Lung (tissue), 12 donors: Measurements from ENCODE around the gene PHYHIPL. TPM values are rescaled to one million over a fixed set of nuclear protein-coding genes. Genes with fewer than 3 reads are reported as not detected.
A peak's percentile ranks its signal among the peaks of the same experiment; 100 is the strongest.

Experiments used
- ATAC-seq: fragments of 200-7000 bp; cut with Tn5 transposase; one replicate; pipeline ENCODE4 v1.9.1; 2020; ENCODE audit warnings: moderate number of reproducible peaks; ENCODE audit not compliant: insufficient read depth, low FRiP score
- DNase-seq, 3 donors: peaks; one replicate each; pipeline ENCODE4 v3.0.0-alpha.2; 2013 to 2017
- H3K27ac ChIP-seq, 2 donors: one replicate each; pipeline ENCODE4 v1.5.1; 2013; ENCODE audit warnings: mild to moderate bottlenecking in 2 of 2, moderate library complexity in 2 of 2, control low read depth in 1 of 2, inconsistent platforms in 1 of 2, low read depth in 1 of 2, low read length in 1 of 2
- H3K27me3 ChIP-seq, 3 donors: one replicate each; pipeline ENCODE4 v1.5.1; 2013; ENCODE audit warnings: low read length in 2 of 3; ENCODE audit not compliant: control insufficient read depth in 3 of 3, insufficient read depth in 3 of 3
- H3K36me3 ChIP-seq, 4 donors: one replicate each; pipeline ENCODE4 v1.5.1; 2013; ENCODE audit warnings: low read length in 4 of 4, mild to moderate bottlenecking in 1 of 4, moderate library complexity in 1 of 4; ENCODE audit not compliant: control insufficient read depth in 4 of 4, insufficient read depth in 4 of 4
- H3K4me1 ChIP-seq, 5 donors: one replicate each; pipeline ENCODE4 v1.5.1; 2013; ENCODE audit warnings: low read length in 5 of 5, mild to moderate bottlenecking in 2 of 5, moderate library complexity in 1 of 5; ENCODE audit not compliant: control insufficient read depth in 5 of 5, insufficient read depth in 5 of 5
- H3K4me3 ChIP-seq: one replicate; pipeline ENCODE4 v1.5.1; 2013; ENCODE audit warnings: mild to moderate bottlenecking, control low read depth, moderate library complexity
- H3K9ac ChIP-seq, 2 donors: one replicate each; pipeline ENCODE4 v1.5.1; 2013; ENCODE audit warnings: low read length in 2 of 2, control low read depth in 1 of 2; ENCODE audit not compliant: insufficient read depth in 1 of 2
- H3K9me3 ChIP-seq, 4 donors: one replicate each; pipeline ENCODE4 v1.5.1; 2013; ENCODE audit warnings: low read length in 3 of 4, mild to moderate bottlenecking in 1 of 4, moderate library complexity in 1 of 4; ENCODE audit not compliant: control insufficient read depth in 4 of 4, insufficient read depth in 3 of 4
- WGBS, 2 donors: extraction: QIAGEN DNeasy Blood & Tissue Kit; methylation state at CpG; one replicate each; pipeline ENCODE4 v1.1.7; 2013; 5-methylcytosine and 5-hydroxymethylcytosine counted together
- polyA plus RNA-seq, 2 donors: library from polyadenylated mRNA; stranded (reverse); fragments of 200-250 nt; gene quantifications; one replicate each; pipeline ENCODE4 v1.2.1, GENCODE V29; 2013
- total RNA-seq, 2 donors: library from RNA; depleted of rRNA in 1 of 2; stranded (reverse); fragments of >200 nt in 1 of 2; gene quantifications; one replicate each; pipeline ENCODE4 v1.2.1, GENCODE V29; 2014 to 2021
- TF ChIP-seq, protein P1 (sequence below): IDR thresholded peaks from 2 replicates; pipeline ENCODE4 v1.5.1; 2012; ENCODE audit warnings: mild to moderate bottlenecking; ENCODE audit errors: control extremely low read depth, extremely low read depth
- donor health status: control.
- donor health status: control.
- donor health status: Bipolar disorder and iron deficiency.
- donor health status: healthy.
- donor health status: DM: yes; HTN: yes; CAD: no.

PHYHIPL gene
- total and polyA plus RNA-seq, 4 donors = 0.02 to 0.25 (median 0.08) TPM

DNA sequence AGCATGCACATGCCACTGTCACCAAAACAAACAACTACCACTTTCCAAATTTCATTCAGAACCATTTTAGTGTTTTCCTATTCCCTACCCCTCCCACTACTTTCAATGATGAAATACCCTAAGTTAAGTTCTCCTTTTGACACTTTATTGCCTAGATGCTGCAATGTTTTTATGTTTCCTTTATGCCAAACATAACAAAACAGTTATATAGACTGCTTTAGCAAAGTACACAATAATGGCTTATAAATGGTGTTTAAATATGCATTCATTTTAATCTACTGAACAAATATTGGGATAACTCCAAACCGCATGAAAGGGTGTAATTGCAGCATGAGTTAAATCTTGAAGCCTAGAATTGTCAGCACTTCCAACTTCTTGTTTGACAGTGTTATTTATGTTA, 69.2 kb downstream of the PHYHIPL start:
- no peak overlapping the region for H3K4me3 ChIP-seq
- no peak for ATAC-seq
- no peaks in the 10 kb centered on the region for H3K27me3 ChIP-seq
- no peak overlapping the region for H3K9ac ChIP-seq
- peaks cover 0 to 25% (median 0%) of the 10 kb centered on the region in 5 donors for H3K4me1 ChIP-seq
- peak in 2 of 3 donors; percentile 76 to 80 for DNase-seq
- H3K9me3 ChIP-seq = no peaks in the 10 kb centered on the region
- 70 to 84% methylated on average over 1 of the region's 1 CpG for WGBS, 2 donors
- TF ChIP-seq, protein P1, sequence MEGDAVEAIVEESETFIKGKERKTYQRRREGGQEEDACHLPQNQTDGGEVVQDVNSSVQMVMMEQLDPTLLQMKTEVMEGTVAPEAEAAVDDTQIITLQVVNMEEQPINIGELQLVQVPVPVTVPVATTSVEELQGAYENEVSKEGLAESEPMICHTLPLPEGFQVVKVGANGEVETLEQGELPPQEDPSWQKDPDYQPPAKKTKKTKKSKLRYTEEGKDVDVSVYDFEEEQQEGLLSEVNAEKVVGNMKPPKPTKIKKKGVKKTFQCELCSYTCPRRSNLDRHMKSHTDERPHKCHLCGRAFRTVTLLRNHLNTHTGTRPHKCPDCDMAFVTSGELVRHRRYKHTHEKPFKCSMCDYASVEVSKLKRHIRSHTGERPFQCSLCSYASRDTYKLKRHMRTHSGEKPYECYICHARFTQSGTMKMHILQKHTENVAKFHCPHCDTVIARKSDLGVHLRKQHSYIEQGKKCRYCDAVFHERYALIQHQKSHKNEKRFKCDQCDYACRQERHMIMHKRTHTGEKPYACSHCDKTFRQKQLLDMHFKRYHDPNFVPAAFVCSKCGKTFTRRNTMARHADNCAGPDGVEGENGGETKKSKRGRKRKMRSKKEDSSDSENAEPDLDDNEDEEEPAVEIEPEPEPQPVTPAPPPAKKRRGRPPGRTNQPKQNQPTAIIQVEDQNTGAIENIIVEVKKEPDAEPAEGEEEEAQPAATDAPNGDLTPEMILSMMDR = no peak
- no peak overlapping the region for H3K27ac ChIP-seq
- peaks cover 0 to 8% (median 0%) of the 10 kb centered on the region in 4 donors for H3K36me3 ChIP-seq

DNA sequence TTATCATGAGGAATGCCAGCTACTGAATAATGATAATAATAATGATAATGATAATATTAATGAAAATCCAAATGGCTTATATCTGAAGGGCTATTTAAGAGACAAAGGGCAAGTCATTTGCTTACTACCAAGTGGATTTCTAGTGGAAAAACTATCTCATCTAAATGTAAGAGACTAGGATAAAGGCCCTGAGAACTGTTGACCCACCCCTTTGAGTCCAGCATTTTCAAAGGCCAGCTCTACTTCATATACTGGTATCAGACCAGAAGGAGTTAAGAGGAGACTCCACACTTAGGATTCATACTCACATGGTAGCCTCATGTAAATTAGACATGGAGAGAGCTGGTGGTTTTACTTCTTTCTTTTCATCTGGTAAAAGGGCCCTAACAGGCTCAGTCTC, 76.0 kb downstream of the PHYHIPL start:
- Histone ChIP-seq H3K4me3 (no peak overlapping the region), H3K36me3 (peaks cover 0 to 24% (median 6%) of the 10 kb centered on the region in 4 donors), H3K9me3 (no peaks in the 10 kb centered on the region), H3K27ac (no peak overlapping the region), H3K27me3 (no peaks in the 10 kb centered on the region), H3K9ac (no peak overlapping the region), H3K4me1 (no peaks in the 10 kb centered on the region)
- DNase-seq = no peak
- ATAC-seq = no peak
- TF ChIP-seq, protein P1 = no peak

DNA sequence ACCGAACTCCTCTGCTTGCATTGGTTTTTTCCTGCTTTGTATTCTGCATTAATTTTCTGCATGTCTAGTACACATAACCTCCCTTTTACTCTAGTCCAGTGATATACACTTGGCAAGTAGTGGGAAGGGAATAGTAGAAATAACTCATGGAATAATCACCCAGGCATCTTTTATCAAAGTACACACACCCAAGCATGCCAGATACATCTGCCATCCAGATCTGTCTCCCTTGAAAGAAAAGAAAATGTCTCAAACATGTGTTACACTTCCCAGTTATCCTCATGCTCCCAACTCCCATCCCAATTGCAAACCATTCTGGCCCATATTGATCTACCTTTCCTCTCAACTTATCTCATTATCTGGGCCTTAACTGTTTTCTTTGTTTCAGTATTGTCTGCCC, 79.0 kb downstream of the PHYHIPL start:
- 90 to 96% methylated on average over 1 of the region's 1 CpG for WGBS, 2 donors
- H3K36me3 ChIP-seq = peaks cover 0 to 23% (median 10%) of the 10 kb centered on the region in 4 donors
- H3K4me3 ChIP-seq = no peak overlapping the region
- TF ChIP-seq, protein P1 = no peak
- H3K9ac ChIP-seq = no peak overlapping the region
- no peak for DNase-seq
- H3K27ac ChIP-seq = no peak overlapping the region
- ATAC-seq = no peak
- H3K9me3 ChIP-seq = no peaks in the 10 kb centered on the region
- no peaks in the 10 kb centered on the region for H3K4me1 ChIP-seq
- H3K27me3 ChIP-seq = no peaks in the 10 kb centered on the region

DNA sequence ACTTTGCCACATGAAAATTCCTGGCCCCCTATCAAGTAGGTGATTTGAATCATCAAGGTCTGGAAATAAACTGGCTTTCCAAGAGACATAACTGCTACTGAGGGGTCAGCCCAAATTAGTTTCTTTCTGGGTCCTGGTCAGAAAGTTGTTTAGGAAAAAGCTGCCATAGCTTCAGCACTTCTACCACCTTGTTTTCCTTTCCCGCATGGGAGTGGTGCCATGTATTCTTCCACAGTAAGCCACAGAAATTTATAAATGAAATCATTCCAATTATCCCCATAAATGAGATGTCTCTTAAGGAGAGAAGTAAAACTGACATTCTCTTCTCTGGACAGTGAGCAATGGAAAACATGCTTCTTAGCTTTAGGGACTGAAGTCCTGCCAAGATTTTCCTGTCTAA, 80.8 kb downstream of the PHYHIPL start:
- Histone ChIP-seq H3K36me3 (peaks cover 0 to 19% (median 10%) of the 10 kb centered on the region in 4 donors), H3K9me3 (no peaks in the 10 kb centered on the region), H3K27me3 (no peaks in the 10 kb centered on the region), H3K4me1 (no peaks in the 10 kb centered on the region), H3K4me3 (no peak overlapping the region), H3K9ac (no peak overlapping the region), H3K27ac (no peak overlapping the region)
- DNase-seq = no peak
- 97 to 100% methylated on average over 1 of the region's 1 CpG for WGBS, 2 donors
- TF ChIP-seq, protein P1 = no peak
- no peak for ATAC-seq
